Endodermal cell (in vitro differentiated cells): ENCODE results near the gene UBXN11. TPM values are rescaled to one million over a fixed set of nuclear protein-coding genes. Genes with fewer than 3 reads are reported as not detected.
"Not testable (repeated sequence)": the region's sequence is repeated elsewhere in the genome, so short reads cannot be mapped to it uniquely, and the experiment has no call there.

Source experiments
- DNase-seq: peaks from one replicate; pipeline ENCODE4 v3.0.0-alpha.2; 2017
- H3K27ac ChIP-seq: 2 replicates; pipeline ENCODE4 v1.5.1; 2013; ENCODE audit warnings: mild to moderate bottlenecking, low read depth, low read length, moderate library complexity
- H3K27me3 ChIP-seq: 2 replicates; pipeline ENCODE4 v1.6.1; 2013; ENCODE audit warnings: mild to moderate bottlenecking, low read length, moderate library complexity; ENCODE audit not compliant: insufficient read depth, control insufficient read depth, poor library complexity, severe bottlenecking
- H3K36me3 ChIP-seq: 2 replicates; pipeline ENCODE4 v1.7.0; 2013; ENCODE audit warnings: mild to moderate bottlenecking, low read length, moderate library complexity; ENCODE audit not compliant: control insufficient read depth, insufficient read depth
- H3K4me1 ChIP-seq: one replicate; pipeline ENCODE4 v1.7.0; 2013; ENCODE audit warnings: low read length; ENCODE audit not compliant: control insufficient read depth, insufficient read depth
- H3K4me3 ChIP-seq: 2 replicates; pipeline ENCODE4 v1.5.1; 2013; ENCODE audit warnings: mild to moderate bottlenecking, low read length, moderate library complexity
- H3K9ac ChIP-seq: 2 replicates; pipeline ENCODE4 v1.6.1; 2013; ENCODE audit warnings: mild to moderate bottlenecking, low read length, moderate library complexity; ENCODE audit not compliant: poor library complexity, severe bottlenecking; ENCODE audit errors: extremely low read depth
- H3K9me3 ChIP-seq: 2 replicates; pipeline ENCODE4 v1.6.1; 2013; ENCODE audit warnings: mild to moderate bottlenecking, low read length, moderate library complexity; ENCODE audit not compliant: control insufficient read depth
- H3K27ac Mint-ChIP-seq: 2 replicates; pipeline ENCODE4 v1.8.0; 2020; ENCODE audit warnings: mixed read lengths
- H3K27me3 Mint-ChIP-seq: 2 replicates; pipeline ENCODE4 v1.8.0; 2021; ENCODE audit warnings: mild to moderate bottlenecking, mixed read lengths; ENCODE audit not compliant: insufficient read depth
- H3K36me3 Mint-ChIP-seq: 2 replicates; pipeline ENCODE4 v1.8.0; 2020; ENCODE audit warnings: low read depth, mixed read lengths
- H3K4me1 Mint-ChIP-seq: 2 replicates; pipeline ENCODE4 v1.8.0; 2020; ENCODE audit warnings: mixed read lengths
- H3K4me3 Mint-ChIP-seq: 2 replicates; pipeline ENCODE4 v1.8.0; 2020; ENCODE audit warnings: mild to moderate bottlenecking, moderate library complexity, mixed read lengths
- H3K9me3 Mint-ChIP-seq: 2 replicates; pipeline ENCODE4 v1.8.0; 2020; ENCODE audit warnings: mild to moderate bottlenecking, mixed read lengths
- WGBS, 2 experiments: methylation state at CpG; one replicate each; pipeline versions ENCODE4 v1.1.5 to v1.1.7; 2013; ENCODE audit warnings: missing lambda C conversion rate in 2 of 2, mixed read lengths in 1 of 2; ENCODE audit not compliant: insufficient coverage in 1 of 2, insufficient read length in 1 of 2; 5-methylcytosine and 5-hydroxymethylcytosine counted together
- total RNA-seq, 2 donors: library from RNA; stranded (reverse); fragmentation: NEBNext Ultra II Directional in 1 of 2; extraction: Animal tissue kit (Norgen Biotek cat#: 25700) in 1 of 2; gene quantifications; 2 replicates in 1 of 2; 3 replicates in 1 of 2; pipeline ENCODE4 v1.2.1, GENCODE V29; 2021
- TF ChIP-seq, protein P1 (sequence below): fragments of 200-600 bp; sonication (generic); conservative IDR thresholded peaks from 2 replicates; pipeline ENCODE4 v1.5.0; 2021; ENCODE audit warnings: antibody characterized with exemption, mild to moderate bottlenecking

UBXN11 gene
- total RNA-seq, 2 donors from 2014 or later: 24.3 to 30.3 TPM

DNA sequence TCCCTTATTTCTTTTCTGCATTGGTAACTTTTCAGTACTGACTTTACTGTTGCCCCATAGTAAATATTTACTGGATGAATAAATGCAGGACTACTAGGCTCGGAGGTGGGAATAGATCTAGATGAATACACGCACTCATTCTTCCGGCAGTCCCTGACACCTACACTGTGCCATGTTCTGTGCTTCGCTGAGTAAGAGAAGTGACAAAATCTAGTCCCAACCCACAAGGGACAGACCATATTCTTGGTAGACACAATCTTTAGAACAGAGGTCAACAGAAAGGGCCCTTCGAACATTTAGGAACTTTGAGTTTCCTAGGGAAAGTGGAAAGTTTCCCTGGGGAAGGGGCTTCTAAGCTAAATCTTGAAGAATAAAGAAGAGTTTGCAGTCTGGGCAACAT lies 8.1 kb upstream of the UBXN11 start:
- TF ChIP-seq, protein P1, sequence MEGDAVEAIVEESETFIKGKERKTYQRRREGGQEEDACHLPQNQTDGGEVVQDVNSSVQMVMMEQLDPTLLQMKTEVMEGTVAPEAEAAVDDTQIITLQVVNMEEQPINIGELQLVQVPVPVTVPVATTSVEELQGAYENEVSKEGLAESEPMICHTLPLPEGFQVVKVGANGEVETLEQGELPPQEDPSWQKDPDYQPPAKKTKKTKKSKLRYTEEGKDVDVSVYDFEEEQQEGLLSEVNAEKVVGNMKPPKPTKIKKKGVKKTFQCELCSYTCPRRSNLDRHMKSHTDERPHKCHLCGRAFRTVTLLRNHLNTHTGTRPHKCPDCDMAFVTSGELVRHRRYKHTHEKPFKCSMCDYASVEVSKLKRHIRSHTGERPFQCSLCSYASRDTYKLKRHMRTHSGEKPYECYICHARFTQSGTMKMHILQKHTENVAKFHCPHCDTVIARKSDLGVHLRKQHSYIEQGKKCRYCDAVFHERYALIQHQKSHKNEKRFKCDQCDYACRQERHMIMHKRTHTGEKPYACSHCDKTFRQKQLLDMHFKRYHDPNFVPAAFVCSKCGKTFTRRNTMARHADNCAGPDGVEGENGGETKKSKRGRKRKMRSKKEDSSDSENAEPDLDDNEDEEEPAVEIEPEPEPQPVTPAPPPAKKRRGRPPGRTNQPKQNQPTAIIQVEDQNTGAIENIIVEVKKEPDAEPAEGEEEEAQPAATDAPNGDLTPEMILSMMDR: no peak
- no peak for DNase-seq
- Histone ChIP-seq H3K27me3 (no peaks in the 10 kb centered on the region), H3K9me3 (no peaks in the 10 kb centered on the region), H3K27ac (no peak overlapping the region), H3K9ac (no peak overlapping the region), H3K36me3 (no peaks in the 10 kb centered on the region), H3K4me3 (no peak overlapping the region), H3K4me1 (no peaks in the 10 kb centered on the region)
- Mint-ChIP-seq H3K27ac (no peak overlapping the region), H3K4me3 (no peak overlapping the region), H3K4me1 (peaks cover 15% of the 10 kb centered on the region), H3K27me3 (peaks cover 8% of the 10 kb centered on the region), H3K36me3 (no peaks in the 10 kb centered on the region), H3K9me3 (no peaks in the 10 kb centered on the region)
- WGBS, 2 experiments: 92 to 94% methylated on average over 3 to 5 of the region's 5 CpGs

DNA sequence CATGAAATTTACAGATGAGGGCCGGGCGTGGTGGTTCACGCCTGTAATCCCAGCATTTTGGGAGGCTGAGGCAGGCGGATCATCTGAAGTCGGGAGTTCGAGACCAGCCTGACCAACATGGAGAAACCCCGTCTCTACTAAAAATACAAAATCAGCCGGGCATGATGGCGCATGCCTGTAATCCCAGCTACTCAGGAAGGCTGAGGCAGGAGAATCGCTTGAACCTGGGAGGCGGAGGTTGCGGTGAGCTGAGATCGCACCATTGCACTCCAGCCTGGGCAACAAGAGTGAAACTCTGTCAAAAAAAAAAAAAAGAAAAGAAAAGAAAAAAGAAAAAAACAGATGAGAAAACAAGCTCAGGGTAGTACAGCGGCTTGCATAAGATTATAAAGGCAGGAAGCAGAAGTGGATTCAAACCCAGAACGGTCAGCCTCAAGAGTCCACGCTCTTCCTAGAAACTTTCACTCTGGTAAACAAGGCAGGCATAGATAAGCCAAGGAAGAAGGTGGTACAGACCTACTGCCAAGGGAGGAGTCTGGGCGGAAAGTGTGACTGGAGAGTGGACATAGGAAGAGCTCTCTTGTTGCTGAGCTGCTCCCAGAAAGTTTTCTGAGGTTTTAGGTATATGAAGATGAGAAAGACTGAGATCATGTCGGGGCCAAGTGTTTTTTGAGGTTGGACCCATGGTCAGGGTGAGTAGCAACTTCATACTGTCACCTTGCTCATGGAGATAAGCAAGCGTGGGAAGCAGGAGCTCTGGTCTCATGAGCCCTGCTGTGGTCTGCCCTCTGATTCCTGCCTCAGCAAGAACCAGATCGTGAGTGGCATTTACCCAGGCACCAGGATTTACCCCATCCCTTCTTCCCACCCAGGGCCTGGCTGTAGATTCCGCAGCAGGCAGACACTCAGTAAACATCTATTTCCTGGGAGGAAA lies 1.8 kb upstream of the UBXN11 start:
- H3K9me3 Mint-ChIP-seq, H3K36me3 Mint-ChIP-seq, H3K4me1 ChIP-seq, H3K4me3 Mint-ChIP-seq, DNase-seq, H3K27me3 Mint-ChIP-seq, H3K9ac ChIP-seq, H3K4me3 ChIP-seq, H3K27ac ChIP-seq, H3K36me3 ChIP-seq, H3K27ac Mint-ChIP-seq, H3K27me3 ChIP-seq, H3K9me3 ChIP-seq: not testable (repeated sequence)
- WGBS, 2 experiments: 86 to 89% methylated on average over 13 to 21 of the region's 21 CpGs
- peaks cover 21% of the 10 kb centered on the region for H3K4me1 Mint-ChIP-seq

DNA sequence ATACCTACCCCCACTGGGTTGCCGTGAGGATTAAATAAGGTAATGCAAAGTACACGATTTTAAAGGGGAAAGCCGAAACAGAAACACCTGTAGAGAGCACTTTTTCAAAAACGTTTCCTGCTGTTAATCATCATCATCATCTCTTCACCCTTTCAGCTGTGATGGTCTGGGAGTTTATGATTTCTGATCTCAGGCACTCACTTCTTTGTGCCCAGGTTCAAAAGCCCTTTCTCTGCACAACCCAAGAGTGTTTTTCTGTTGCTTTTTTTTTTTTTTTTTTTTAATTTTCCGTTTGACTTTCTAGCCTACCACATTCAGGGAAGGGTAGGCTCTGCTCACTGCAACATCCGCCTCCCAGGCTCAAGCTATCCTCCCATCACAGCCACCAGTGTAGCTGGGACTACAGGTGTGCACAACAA lies 936 bp upstream of the UBXN11 start:
- Histone ChIP-seq H3K27ac (no peak overlapping the region), H3K4me1 (no peaks in the 10 kb centered on the region), H3K9ac (peak overlapping the region; percentile 61), H3K4me3 (peak overlapping the region; percentile 82), H3K36me3 (no peaks in the 10 kb centered on the region), H3K9me3 (no peaks in the 10 kb centered on the region), H3K27me3 (no peaks in the 10 kb centered on the region)
- TF ChIP-seq, protein P1: no peak
- 74 to 86% methylated on average over 1 to 6 of the region's 6 CpGs for WGBS, 2 experiments
- Mint-ChIP-seq H3K27ac (no peak overlapping the region), H3K4me3 (peak overlapping the region; percentile 90), H3K36me3 (no peaks in the 10 kb centered on the region), H3K4me1 (peaks cover 21% of the 10 kb centered on the region), H3K9me3 (no peaks in the 10 kb centered on the region), H3K27me3 (peaks cover 4% of the 10 kb centered on the region)
- no peak for DNase-seq
